ENCODE data around the gene KLF16. TPM values are rescaled to one million over a fixed set of nuclear protein-coding genes. Genes with fewer than 3 reads are reported as not detected.

Gene KLF16
- total RNA-seq, 2 experiments from 2014 or later, result 83.8 to 89.2 TPM

GRCh38 chr19:1840541-1841115 lies 22.8 kb downstream of the KLF16 start:
- POLR2A ChIA-PET, result interaction anchor here (0.7 kb wide), 1 partner anchor 15 kb away, joined by 3 read pairs; no protein-coding TSS in a partner anchor
- CTCF ChIA-PET, result no interaction called here
- peaks cover 10% of the 10 kb centered on the region for H3K36me3 Mint-ChIP-seq (ENCODE audit: low read depth)
- no peak for DNase-seq
- Histone ChIP-seq H3K4me1 (ENCODE audit: insufficient read depth, low read length) (peaks cover 78% of the 10 kb centered on the region), H3K36me3 (ENCODE audit: insufficient read depth, low read length) (peaks cover 42% of the 10 kb centered on the region), H3K27ac (ENCODE audit: low read depth in 1 of 2, low read length in 2 of 2) (no peak overlapping the region), H3K9me3 (ENCODE audit: control insufficient read depth in 1 of 2, insufficient read depth in 1 of 2, low read length in 2 of 2) (no peaks in the 10 kb centered on the region), H3K4me3 (ENCODE audit: low read length) (no peak overlapping the region), H3K27me3 (ENCODE audit: control insufficient read depth in 1 of 2, insufficient read depth in 2 of 2, low read length in 2 of 2) (no peaks in the 10 kb centered on the region)
- H3K27me3 Mint-ChIP-seq, result no peaks in the 10 kb centered on the region
- H3K4me1 Mint-ChIP-seq (ENCODE audit: low read depth), result peaks cover 26% of the 10 kb centered on the region
- peak overlapping the region; percentile 15 for H3K4me3 Mint-ChIP-seq
- intact Hi-C loops (cut with DNase I, micrococcal nuclease), result loop anchor here in 1 of 2 experiments (1.0 kb wide), 1 partner anchor 254 kb away; no protein-coding TSS in a partner anchor
- TF ChIP-seq CTCF (IDR thresholded peaks at IDR 0.05), result no peak
- no peak overlapping the region for H3K27ac Mint-ChIP-seq
- H3K9me3 Mint-ChIP-seq, result no peaks in the 10 kb centered on the region
- no peak for ATAC-seq (ENCODE audit: poor library complexity)

- CTCF ChIA-PET, result no interaction called here
- H3K4me3 ChIP-seq (ENCODE audit: low read length), result no peak overlapping the region
- H3K4me3 Mint-ChIP-seq, result peak overlapping the region; percentile 15
- H3K36me3 Mint-ChIP-seq (ENCODE audit: low read depth), result peaks cover 10% of the 10 kb centered on the region
- no peaks in the 10 kb centered on the region for H3K9me3 ChIP-seq (ENCODE audit: control insufficient read depth in 1 of 2, insufficient read depth in 1 of 2, low read length in 2 of 2)
- no peaks in the 10 kb centered on the region for H3K27me3 Mint-ChIP-seq
- intact Hi-C loops (cut with DNase I, micrococcal nuclease), result loop anchor here in 1 of 2 experiments (1.0 kb wide), 1 partner anchor 254 kb away; no protein-coding TSS in a partner anchor
- DNase-seq, result no peak
- no peaks in the 10 kb centered on the region for H3K27me3 ChIP-seq (ENCODE audit: control insufficient read depth in 1 of 2, insufficient read depth in 2 of 2, low read length in 2 of 2)
- POLR2A ChIA-PET, result interaction anchor here (0.6 to 0.7 kb wide), 2 partner anchors 14 to 862 kb away, joined by 3 read pairs; no protein-coding TSS in a partner anchor
- H3K36me3 ChIP-seq (ENCODE audit: insufficient read depth, low read length), result peaks cover 38% of the 10 kb centered on the region
- no peaks in the 10 kb centered on the region for H3K9me3 Mint-ChIP-seq
- peaks cover 75% of the 10 kb centered on the region for H3K4me1 ChIP-seq (ENCODE audit: insufficient read depth, low read length)
- no peak overlapping the region for H3K27ac ChIP-seq (ENCODE audit: low read depth in 1 of 2, low read length in 2 of 2)
- peaks cover 25% of the 10 kb centered on the region for H3K4me1 Mint-ChIP-seq (ENCODE audit: low read depth)
- H3K27ac Mint-ChIP-seq, result no peak overlapping the region
- no peak for TF ChIP-seq CTCF (IDR thresholded peaks at IDR 0.05)
- no peak for ATAC-seq (ENCODE audit: poor library complexity)
Observed at GRCh38 chr19:1839658-1840540, 23.5 kb downstream of the KLF16 start.

GRCh38 chr19:1837625-1838105 lies 25.7 kb downstream of the KLF16 start:
- Mint-ChIP-seq H3K27ac (no peak overlapping the region), H3K27me3 (no peaks in the 10 kb centered on the region), H3K9me3 (no peaks in the 10 kb centered on the region), H3K4me3 (no peak overlapping the region), H3K36me3 (ENCODE audit: low read depth) (peaks cover 10% of the 10 kb centered on the region), H3K4me1 (ENCODE audit: low read depth) (peaks cover 20% of the 10 kb centered on the region)
- DNase-seq (peak; percentile 33 to 72 (median 54)), ATAC-seq (ENCODE audit: poor library complexity) (peak; percentile 85)
- CTCF ChIA-PET, result interaction anchor here (0.6 to 1.6 kb wide), 4 partner anchors 8 to 455 kb away, joined by 3 to 9 read pairs (median 4); no protein-coding TSS in a partner anchor
- Histone ChIP-seq H3K36me3 (ENCODE audit: insufficient read depth, low read length) (peaks cover 33% of the 10 kb centered on the region), H3K4me3 (ENCODE audit: low read length) (no peak overlapping the region), H3K27ac (ENCODE audit: low read depth in 1 of 2, low read length in 2 of 2) (no peak overlapping the region), H3K4me1 (ENCODE audit: insufficient read depth, low read length) (peaks cover 59% of the 10 kb centered on the region), H3K9me3 (ENCODE audit: control insufficient read depth in 1 of 2, insufficient read depth in 1 of 2, low read length in 2 of 2) (no peaks in the 10 kb centered on the region), H3K27me3 (ENCODE audit: control insufficient read depth in 1 of 2, insufficient read depth in 2 of 2, low read length in 2 of 2) (no peaks in the 10 kb centered on the region)
- TF ChIP-seq CTCF (IDR thresholded peaks at IDR 0.05), result peak; percentile 81
- intact Hi-C loops (cut with DNase I, micrococcal nuclease), result no loop called here
- POLR2A ChIA-PET, result interaction anchor here (0.9 kb wide), 1 partner anchor 11 kb away, joined by 4 read pairs; no protein-coding TSS in a partner anchor
